Lung microvascular endothelial cell (primary cell): ENCODE results near the gene SIL1. TPM values are rescaled to one million over a fixed set of nuclear protein-coding genes. Genes with fewer than 3 reads are reported as not detected.
A peak's percentile ranks its signal among the peaks of the same experiment; 100 is the strongest.
"Not testable (repeated sequence)": the region's sequence is repeated elsewhere in the genome, so short reads cannot be mapped to it uniquely, and the experiment has no call there.

Source experiments
- DNase-seq, 2 donors: peaks; one replicate each; pipeline versions ENCODE4 v3.0.0 to v3.0.0-alpha.2; 2010; ENCODE audit warnings: low read depth in 2 of 2
- total RNA-seq: library from RNA; depleted of rRNA; stranded (reverse); fragments of >200 nt; gene quantifications from 2 replicates; pipeline ENCODE4 v1.2.1, GENCODE V29; 2014

The SIL1 gene
- total RNA-seq, 1 donor from 2014 or later: 55.4 TPM

GRCh38 chr5:139075066-139076050, 122.8 kb downstream of the SIL1 start:
- DNase-seq: no peak

GRCh38 chr5:139073956-139074355, 124.2 kb downstream of the SIL1 start:
- not testable (repeated sequence) for DNase-seq

DNA sequence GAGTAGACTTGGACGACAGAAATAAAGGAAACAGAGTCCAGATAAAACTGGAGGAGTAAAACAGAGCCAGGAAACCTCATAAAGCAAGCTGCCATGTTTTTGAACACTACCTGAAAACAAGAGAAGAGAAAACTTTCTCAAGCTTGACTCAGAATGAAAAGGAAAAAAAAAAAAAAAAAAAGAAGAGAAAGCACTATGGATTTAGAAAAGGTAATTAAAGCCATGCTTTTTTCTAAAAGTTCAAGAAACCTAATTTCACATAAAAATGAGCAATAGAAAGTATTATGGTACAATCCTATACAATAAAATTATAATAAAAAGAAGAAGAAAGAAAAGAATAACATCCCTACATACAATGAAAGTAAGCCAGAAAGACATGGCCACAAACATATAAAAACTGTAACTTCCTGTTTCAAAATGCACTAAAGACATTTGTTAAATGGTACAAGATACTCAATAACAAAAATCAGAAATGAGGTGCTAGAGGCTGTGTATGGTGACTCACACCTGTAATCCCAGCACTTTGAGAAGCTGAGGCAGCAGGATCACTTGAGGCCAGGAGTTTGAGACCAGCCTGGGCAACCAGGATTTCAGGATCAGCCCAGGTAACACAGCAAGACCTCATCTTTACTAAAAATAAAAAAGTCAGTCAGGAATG, 129.5 kb downstream of the SIL1 start:
- no peak for DNase-seq

- no peak for DNase-seq
Measured at GRCh38 chr5:139068060-139068459, 130.1 kb downstream of the SIL1 start.

DNA sequence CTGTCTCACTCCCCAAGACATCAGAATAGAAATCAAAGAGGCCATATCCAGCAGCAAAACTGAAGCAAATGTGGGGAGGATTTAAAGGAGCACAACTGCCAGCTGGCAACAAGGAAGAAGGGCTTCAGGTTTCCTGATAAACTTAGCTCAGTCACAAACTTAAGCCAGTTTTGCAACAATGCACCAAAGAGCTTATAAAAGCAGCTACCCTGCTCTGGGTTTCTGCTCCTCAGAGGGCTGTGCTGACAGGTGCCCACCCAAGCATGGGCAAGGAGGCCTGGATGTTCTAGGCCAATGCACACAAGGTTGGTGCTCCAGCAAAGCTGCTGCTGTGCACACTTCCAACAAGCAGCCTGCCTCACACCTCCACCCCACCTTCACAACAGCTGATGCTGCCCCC, 132.9 kb downstream of the SIL1 start:
- no peak for DNase-seq

DNA sequence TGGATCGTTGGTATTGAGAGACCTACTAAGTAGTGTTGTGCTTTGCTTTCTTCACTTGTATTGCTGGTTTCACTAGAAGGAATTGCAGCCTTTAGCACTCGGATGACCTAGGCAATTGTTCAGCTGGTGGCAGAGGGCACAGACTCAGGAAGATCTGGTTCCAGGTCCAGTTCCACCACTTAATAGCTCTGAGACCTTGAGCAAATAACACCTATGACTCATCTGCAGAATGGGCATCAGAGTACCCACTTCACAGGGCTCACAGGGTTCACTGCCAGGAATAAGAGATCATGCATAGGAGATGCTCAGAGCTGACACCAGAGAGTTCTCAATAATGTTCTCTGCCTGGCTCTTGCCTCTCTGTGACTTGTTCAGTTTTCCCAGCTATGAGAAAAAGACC, 133.6 kb downstream of the SIL1 start:
- DNase-seq: no peak

GRCh38 chr5:139063664-139064054, 134.5 kb downstream of the SIL1 start:
- DNase-seq: no peak

GRCh38 chr5:139062910-139063663, 135.1 kb downstream of the SIL1 start:
- no peak for DNase-seq

- DNase-seq: peak; percentile 8 to 29
Measured at GRCh38 chr5:139061856-139062255, 136.3 kb downstream of the SIL1 start.

DNA sequence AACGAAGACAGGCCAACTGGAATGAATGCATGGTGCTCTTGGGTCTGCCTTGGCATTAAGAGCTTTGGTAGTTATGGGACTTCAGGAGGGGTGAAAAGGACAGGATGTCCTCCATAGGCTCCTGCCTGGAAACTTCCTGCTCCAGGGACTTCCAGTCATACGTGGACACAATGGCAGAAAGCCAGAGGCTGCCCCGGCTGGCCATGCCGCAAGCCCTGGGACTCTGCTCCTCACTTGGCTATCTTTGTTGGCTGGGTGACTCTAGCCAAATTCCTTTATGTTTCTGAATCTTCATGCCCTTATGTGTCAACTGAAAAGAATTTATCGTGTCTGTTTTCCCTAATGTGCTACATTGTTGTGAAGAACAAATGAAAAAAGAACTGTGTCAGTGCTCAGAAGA, 136.9 kb downstream of the SIL1 start:
- peak; percentile 55 to 76 for DNase-seq

DNA sequence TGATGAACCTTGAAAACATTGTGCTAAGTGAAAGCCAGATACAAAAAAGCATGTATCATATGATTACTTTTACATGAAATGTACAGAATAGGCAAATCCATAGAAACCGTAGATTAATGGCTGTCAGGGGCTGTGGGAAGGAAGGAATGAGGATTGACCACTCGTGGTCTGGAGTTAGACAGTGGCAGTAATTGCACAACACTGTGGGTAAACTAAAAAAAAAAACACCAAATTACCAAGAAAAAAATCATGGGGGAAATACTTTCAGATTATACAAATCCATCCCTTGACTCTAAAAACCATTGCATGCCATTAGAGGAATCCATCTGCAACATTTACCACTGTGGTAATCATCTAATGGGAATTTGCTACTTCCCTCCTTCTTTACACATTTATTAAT, 140.0 kb downstream of the SIL1 start:
- DNase-seq: no peak

DNA sequence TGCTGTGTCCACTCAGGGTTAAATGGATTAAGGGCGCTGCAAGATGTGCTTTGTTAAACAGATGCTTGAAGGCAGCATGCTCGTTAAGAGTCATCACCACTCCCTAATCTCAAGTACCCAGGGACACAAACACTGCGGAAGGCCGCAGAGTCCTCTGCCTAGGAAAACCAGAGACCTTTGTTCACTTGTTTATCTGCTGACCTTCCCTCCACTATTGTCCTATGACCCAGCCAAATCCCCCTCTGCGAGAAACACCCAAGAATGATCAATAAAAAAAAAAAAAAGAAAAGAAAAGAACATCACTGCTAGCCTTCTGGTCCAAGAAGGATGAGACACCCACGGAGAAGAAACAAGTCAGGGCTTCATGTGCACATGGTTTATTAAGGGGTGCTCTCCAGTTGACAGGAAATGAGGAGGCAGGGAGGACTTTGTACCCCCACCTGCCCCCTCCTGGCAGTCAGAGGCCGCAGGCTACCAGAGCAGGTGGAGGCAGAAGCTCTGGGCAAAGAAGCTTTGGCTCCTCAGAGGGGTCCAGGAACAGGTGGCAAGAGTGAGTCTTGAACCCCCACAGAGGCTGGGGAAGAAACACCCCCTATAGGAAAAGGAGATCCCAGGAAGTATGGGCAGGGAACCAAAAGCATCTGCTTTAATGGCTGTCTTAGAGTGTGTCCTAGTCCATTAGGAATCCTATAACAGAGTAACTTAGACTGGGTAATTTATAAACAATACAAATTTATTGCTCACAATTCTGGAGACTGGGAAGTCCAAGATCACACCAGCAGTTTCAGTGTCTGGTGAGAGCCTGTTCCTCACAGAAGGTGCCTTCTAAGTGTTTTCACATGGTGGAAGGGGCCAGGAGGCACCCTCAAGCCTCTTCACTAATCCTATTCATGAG, 140.9 kb downstream of the SIL1 start:
- not testable (repeated sequence) for DNase-seq

DNA sequence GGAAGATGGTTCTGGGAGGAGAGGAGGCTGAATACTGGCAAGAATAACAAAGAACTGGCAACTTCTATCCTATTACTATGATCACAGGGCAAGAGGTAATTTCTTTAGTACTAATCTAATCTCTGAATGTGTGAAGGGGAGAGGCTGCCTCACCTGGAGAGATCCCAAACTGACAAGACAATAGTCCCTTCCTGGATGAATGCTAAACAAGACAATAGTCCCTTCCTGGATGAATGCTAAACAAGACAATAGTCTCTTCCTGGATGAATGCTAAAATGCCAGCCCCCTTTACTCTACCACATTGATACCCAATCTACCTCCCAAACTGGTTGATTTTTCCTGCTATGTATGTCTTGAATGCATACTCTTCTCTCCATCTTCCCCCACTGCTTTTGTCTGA, 145.2 kb downstream of the SIL1 start:
- DNase-seq: no peak

DNA sequence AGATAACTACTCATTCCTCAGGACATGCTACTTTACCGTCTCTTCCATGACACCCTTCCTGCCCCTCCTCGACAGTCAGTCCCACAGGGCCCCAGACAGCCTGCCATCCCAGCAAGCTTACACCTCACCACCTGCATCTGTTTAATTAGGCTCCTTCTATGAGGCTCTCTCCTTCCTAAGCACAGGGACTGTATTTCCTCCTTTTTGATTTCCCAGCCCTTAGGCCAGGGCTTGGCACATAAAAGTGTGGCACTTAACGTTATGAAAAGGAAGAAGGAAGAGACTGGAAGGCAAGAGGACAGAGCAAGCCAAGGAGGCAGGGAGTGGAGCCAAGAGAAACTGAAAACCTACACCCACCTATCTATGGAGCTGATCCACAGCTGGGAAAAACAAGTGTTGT, 146.8 kb downstream of the SIL1 start:
- DNase-seq: no peak

GRCh38 chr5:139050432-139050831, 147.7 kb downstream of the SIL1 start:
- DNase-seq: no peak

DNA sequence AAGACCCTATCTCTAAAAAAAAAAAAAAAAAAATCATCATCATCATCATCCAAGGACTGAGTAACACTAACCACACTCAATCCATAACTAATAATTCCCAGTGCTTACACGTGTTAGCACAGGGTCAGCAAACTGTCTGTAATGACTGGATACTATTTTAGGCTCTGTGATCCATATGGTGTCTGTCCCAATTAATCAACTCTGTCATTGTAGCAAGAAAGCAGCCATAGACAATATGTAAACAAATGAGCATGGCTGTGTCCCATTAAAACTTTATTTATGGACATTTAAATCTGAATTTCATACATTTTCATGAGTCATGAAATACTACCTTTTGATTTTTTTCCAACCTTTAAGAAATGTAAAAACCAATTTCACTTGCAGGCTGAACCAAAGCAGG, 148.4 kb downstream of the SIL1 start:
- DNase-seq: no peak

- DNase-seq: no peak
Measured at GRCh38 chr5:139046551-139046950, 151.6 kb downstream of the SIL1 start.

GRCh38 chr5:139043157-139043905, 154.8 kb downstream of the SIL1 start:
- no peak for DNase-seq

- DNase-seq: no peak
Measured at GRCh38 chr5:139040081-139040480, 158.1 kb downstream of the SIL1 start.

DNA sequence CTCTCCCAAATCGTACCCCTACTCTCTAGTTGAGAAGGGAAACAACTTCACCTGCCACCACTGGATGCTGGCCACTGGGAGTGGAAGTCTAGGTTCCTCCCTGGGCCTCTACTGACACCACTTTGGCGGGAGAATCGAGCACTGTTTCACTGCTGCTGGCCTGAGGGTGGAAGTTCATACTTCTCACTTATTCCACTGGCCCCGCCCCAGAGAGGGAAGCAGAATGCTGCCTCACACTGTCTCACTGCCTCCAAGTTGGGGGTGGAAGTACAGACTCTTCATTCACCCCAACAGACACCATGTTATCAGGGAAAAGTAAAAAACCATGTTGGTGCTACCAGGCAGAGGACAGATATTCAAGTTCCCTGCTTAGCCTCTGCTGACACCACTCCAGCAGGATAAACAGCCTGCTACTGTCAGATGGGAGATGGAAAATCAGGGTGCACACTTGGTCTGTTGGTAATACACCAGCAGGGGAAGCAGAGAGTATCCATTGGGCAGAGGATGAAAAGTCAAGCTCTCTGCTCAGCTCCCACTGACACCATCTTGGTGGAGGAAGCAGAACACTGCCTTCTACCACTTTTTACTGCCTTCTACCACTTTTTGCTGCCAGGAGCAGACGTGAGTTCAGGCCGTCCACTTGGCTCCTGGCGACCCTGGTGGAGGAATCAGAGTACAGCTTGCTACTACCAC, 159.4 kb downstream of the SIL1 start:
- no peak for DNase-seq
